NCI-H82 (cell line): Measurements from ENCODE around the gene ROCK2.

ENCODE experiments used
- DNase-seq: peaks from one replicate; lab custom pipeline; 2025; lab: John Stamatoyannopoulos, UW

Gene ROCK2

GRCh38 chr2:11152591-11152990, 191.8 kb downstream of the ROCK2 start:
- no peak for DNase-seq

- no peak for DNase-seq
Observed at GRCh38 chr2:11147263-11147662, 197.2 kb downstream of the ROCK2 start.

DNA sequence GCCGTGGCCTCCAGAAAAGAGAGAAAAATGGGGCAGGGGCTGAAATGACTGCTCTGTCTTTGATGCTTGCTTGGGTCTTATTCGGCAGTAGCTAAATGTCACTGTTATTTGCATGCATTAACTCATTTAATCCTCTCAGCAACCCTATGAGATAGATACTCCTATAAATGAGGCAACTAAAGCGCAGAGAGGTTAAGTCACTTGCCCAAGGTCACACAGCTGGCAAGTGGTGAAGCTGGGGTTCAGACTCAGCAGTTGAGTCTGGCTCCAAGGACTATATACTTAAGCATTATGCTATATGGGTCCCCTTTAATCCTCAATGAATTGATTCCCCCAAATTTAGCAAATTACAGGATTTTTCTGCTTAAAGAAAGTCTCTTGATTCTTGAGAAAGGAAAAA, 198.4 kb downstream of the ROCK2 start:
- DNase-seq = no peak

DNA sequence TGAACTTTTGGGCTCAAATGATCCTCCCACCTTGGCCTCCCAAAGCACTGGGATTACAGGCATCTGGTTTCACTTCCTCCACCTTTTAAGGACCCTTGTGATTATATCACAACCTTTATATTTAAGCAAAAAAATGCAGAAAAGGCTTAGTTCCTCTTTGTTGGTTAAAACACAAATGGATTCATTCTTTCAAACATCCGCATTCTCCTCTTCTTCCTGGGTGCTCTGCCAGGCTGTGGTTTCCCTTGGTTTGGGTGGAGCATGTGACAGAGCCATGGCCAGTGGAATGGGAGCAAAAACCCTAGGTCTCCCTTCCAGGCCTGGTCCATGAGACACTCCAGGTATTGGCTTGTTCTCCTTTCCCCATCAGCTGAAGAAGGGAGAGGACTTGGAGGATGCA, 199.1 kb downstream of the ROCK2 start:
- DNase-seq = no peak

DNA sequence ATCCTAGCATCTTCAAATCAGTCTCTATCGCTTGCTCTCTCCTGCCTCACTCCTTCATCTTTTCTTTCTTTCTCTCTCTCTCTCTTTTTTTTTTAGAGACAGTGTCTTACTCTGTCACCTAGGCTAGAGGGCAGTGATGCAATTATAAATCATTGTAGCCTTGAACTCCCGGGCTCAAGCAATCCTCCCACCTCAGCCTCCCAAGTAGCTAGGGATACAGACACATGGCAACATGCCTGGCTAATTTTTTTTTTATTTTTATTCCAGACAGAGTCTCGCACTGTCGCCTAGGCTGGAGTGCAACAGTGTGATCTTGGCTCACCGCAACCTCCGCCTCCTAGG, 199.7 kb downstream of the ROCK2 start:
- DNase-seq = no peak

- DNase-seq = no peak
Observed at GRCh38 chr2:11144077-11144737, 200.2 kb downstream of the ROCK2 start.

- no peak for DNase-seq
Observed at GRCh38 chr2:11142987-11143386, 201.4 kb downstream of the ROCK2 start.

- DNase-seq = no peak
Observed at GRCh38 chr2:11142330-11142729, 202.1 kb downstream of the ROCK2 start.

DNA sequence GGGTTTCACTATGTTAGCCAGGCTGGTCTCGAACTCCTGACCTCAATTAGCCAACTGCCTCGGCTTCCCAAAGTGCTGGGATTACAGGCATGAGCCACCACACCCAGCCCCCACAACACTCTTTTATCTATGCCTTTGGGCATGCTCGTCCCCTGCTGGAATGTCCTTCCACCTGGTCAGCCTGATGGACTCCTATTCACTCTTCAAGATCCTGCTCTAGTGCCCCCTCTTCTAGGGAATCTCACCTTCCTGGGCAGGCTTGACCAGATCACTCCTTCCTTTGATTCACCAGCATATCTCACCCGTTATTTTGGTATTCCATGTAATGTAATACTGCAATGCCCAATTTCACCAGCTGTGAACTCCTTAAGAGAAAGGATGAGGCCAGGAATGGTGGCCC, 203.1 kb downstream of the ROCK2 start:
- no peak for DNase-seq

GRCh38 chr2:11140492-11140891, 203.9 kb downstream of the ROCK2 start:
- DNase-seq = no peak

- no peak for DNase-seq
Observed at GRCh38 chr2:11134349-11134748, 210.1 kb downstream of the ROCK2 start.

DNA sequence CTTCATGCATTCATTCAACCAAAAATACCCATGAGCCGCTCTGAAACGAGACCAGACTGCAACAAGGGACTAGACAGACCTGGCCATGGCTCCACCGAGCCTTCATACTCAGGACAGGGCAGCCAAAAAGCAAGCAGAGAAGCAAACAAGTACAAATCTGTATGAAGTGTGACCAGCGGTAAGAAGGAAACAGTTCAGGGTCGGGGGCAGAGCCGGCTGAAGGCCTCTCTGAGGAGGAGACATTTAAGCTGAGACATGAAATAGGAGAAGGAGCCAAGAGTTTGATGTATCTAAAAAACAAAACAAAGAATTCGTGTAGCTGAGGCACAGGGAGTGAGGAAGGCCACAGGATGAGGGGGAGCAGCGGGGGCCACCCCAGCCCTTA, 210.5 kb downstream of the ROCK2 start:
- no peak for DNase-seq

DNA sequence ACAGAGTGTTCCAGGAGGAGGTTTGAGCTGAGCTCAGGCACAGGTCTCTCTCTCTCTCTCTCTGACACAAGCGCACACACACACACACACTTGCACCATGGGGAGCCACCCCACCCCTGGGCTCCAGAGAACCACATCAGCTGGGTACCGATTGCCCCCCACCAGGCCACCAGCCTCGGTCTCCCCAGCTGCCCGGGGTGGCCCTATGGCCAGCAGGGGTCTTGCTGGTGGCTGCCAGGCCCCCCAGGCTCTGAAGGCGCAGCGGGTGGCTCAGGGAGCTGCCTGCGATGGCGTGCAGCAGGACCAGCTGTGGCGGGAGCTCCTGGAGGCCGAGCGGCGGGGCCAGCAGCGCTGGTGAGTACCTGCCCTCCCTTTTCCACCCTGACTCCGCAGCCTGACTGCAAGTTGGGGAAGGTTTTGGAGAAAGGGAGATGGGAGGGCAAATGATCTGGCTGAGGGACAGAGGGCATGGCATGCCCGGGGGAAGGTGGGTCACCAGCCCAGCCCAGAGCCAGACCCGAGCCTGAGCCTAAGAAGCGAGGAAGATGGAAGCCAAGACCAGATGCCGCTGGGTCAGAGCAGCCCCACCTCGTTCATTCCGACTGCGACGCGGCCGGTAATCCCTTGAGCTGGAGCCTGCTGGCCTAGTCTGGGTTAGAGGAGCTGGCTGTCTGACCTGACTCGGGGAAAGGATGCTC, 211.0 kb downstream of the ROCK2 start:
- peak; percentile 96 for DNase-seq

DNA sequence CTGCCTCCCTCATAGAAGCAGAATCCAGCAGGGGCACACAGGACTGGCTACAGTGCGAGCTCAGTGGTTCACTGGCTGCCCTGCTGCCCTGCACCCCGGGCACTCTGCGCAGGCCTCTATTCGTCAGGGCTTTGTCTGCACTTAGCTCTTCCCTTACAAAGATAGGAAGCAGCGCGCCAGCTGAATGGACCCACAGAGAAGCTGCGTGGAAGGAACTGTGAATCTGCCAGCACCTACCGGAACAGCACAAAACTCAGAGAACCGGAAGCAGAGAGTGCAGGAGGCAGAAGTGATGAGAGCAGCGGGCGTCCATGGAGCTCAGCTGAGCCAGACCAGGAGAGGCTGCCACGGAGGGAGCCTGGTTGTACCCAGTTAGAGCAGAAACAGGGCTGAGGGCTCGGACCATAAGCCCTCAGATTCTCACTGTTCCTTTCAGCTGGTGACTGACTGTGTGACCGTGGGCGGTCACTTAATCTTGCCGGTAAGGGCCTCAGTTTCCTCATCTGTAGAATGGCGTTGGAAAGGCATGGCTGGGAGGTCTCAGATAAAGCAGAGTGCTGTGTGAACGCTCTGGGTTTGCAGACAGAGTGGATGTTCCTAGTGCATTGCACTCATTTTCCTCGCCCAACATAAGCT, 212.3 kb downstream of the ROCK2 start:
- no peak for DNase-seq

GRCh38 chr2:11131166-11131920, 213.1 kb downstream of the ROCK2 start:
- DNase-seq = no peak
